NCI-H526 treated with DMSO at 0.1 percent for 48 hours (cell line): ENCODE data around the gene WNT10A.
A peak's percentile ranks its signal among the peaks of the same experiment; 100 is the strongest.

Source experiments
- DNase-seq: peaks from one replicate; lab custom pipeline; 2025; lab: John Stamatoyannopoulos, UW

The WNT10A gene

DNA sequence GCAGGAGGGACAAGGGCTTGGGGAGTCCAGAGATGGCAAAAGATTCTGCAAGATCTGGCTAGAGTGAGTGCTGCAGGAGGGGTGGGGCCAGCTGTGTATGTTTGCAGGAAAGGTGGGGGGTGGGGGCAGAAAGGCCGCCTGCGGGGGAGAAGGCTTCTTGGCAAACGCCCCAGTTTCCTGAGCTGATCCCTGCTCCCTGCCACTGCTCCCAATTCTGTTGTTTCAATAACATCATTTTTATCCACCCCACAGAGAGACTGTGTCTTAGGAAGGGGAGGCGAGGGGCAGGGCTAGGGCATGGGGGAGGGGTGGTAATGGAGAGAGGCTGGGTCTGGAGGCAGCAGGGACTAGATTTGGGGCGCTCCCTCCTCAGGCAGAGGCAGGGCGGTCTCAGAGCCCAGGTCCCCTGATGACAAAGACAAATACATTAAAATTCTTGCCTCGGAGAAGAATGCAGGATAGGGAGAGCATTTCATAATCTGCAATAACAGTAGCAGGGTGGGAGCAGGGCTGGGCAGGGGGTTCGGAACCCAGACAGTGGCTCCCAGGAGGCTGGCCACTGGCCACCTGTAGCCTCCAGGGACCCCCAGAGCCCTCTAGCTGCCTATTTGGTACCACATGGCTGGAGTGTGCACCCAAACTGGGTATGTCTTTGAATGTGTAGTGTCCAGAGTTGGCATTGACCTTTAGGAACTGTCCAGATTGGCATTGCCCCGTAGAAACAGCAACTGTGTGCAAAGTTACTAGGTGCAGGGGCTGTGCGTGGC is 23.1 kb upstream of the WNT10A start:
- no peak for DNase-seq

DNA sequence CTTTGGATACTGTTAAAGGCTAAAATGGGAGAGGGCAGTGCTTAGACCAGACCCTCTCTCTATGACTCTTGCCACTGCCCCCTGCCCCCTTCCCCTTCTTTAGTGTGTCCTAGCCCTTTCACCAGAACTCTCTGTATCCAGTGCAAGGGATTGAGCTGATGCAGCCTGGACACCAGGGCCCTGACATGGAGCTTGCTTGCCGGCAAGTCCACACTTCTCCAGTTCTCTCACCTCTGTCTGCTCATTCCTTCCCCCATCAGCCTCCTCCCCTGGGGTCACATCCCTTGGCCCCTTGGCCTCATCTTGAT is 22.6 kb upstream of the WNT10A start:
- DNase-seq, result no peak

DNA sequence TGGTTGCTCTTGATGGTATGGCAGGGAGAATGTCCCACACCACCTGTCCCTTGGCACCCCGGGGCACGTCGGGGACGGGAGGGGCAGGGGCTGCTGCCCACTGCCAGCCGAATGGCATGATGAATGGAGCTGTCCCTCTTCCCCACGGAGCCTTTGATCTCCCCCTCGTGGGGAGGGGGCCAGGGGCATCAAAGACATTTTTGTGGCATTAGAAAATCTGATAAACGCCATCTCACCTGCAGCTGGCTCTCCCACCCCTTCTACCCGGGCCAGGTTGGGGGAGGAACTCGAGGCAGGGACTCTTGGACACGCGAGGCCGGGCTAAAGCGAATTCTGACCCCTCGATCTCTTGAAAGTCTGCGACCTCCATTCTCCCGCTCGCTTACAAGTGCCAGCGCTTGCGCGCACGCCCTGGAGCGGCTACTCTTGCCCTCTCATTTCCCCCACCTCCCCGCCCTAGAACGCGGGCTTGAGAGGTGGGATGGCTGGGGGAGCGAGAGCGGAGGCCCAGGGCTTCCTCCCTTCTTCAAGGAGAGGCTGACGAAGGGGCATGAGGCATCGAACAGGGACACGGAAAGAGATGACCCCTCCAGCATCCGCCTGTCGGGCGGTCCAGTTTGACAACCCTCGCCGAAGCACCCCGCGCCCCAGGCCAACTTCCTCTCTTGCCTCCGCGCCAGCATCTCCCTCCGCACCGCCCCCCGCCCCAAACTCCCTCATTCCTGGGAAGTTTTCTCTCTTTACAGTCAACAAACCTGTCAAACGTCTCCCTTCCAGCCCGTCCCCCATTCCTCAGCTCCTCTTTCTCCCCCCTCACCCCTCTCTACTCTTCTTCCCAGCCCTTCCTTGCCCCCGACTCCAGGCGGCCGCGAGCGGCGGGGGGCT is 21.7 kb upstream of the WNT10A start:
- no peak for DNase-seq

DNA sequence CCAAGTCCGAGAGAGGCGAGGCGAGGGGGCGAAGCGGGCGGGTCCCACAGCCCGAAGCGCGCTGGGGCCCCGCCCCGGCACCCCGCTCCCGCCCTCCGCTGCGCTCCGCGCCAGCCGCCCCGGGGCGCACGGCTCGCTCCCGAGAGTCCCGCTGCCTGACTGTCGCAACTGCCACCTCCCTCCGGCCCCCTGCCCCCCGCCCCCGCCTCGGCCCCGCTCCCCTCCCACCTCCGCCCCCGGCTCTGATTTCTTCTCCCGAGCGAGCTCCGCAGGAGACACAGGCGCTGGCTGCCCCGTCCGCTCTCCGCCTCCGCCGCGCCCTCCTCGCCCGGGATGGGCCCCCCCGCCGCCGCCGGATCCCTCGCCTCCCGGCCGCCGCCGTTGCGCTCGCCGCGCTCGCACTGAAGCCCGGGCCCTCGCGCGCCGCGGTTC is 21.1 kb upstream of the WNT10A start, which contains the start of gene WNT6:
Gene WNT6, plus strand, starts transcription at position 250 of the 432 bp plus-strand sequence. CDS start 233 bp downstream, outside the sequence.
- DNase-seq, result no peak

DNA sequence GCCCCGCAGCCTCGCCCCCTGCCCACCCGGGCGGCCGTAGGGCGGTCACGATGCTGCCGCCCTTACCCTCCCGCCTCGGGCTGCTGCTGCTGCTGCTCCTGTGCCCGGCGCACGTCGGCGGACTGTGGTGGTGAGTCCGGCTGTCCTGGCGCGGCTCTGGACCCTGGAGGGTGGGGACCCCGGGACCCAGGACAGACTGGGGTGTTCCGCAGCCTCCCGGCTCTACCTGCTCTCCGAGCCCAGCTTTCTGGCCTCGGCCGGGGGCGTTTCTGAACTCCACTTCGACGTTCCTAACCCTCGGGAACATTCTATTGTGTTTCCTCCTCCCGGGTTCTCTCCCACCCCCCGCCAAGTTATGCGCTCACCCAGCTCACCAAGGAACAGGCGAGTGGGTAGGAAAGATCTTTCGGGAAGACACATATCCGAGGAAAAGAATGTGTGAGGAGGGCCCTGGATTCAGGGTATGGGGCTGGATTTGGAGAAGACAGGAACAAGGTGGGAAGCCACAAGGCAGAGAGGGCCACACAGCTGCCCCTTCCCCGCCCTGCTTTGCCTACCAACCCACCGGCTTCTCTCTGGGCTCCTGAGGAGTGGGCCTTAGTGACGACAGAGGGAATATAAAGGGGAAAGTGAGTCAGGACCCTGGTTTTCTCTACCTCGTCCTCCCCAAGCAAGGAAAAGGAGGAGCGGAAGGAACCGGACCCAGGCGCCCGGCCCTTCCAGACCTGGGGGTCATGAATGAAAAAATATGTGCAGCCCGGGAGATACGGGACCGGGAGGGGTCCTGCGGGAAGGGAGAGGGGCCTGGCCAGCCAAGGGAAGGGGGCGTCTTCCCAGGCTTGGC is 20.4 kb upstream of the WNT10A start:
- no peak for DNase-seq

DNA sequence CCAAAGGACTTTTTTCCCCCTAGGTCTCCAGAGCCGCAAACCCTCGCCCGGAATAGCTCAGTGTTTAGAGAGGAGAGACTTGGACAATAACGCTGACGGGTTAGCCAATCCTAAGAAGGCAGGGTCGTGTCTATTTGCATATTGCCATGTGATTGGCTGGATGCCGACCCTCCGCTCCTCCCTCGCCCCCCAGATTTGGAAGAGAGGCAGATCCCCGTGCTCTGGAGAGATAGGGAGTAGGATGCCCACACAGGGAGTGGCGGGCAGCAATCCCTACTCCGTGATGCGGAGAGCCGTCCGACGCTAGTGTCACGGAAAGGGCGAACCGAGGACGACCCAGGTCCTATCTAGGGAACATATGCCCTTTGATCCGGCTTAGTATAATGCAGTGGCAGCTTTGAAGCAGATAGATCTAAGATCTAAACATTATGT is 19.7 kb upstream of the WNT10A start:
- DNase-seq, result peak; percentile 87

DNA sequence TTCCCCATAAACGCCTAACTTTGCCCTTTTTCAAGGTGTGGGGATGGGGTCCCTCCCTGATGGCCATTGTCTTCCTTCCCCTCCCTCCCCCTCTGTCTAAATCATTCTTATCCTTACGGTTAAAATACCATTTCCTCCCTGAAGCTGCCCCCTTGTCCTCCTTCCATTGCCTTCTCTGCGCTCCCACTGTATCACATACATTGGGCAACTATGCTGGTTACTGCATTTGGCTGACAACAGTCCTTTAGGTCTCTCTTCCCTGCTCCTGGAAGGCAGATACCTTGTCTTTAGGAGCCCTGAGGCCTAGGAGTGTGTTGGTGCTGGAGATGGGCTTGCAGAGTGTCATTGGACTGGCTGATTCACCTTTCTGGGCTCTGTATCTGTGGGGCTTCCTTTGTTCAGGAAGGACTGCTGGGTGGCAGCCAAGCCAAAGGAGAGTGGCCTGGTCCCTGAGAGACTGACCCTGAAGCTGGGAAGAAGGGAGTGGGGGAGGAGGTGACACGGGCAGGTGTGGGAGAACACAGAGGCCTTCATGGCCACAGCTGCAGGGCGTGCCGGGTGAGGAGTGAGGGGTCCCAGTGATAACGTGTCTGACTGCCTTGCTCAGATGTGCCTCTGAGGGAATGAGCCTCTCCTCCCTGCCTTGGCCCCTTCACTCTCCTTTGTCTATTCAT is 18.9 kb upstream of the WNT10A start:
- DNase-seq, result no peak

DNA sequence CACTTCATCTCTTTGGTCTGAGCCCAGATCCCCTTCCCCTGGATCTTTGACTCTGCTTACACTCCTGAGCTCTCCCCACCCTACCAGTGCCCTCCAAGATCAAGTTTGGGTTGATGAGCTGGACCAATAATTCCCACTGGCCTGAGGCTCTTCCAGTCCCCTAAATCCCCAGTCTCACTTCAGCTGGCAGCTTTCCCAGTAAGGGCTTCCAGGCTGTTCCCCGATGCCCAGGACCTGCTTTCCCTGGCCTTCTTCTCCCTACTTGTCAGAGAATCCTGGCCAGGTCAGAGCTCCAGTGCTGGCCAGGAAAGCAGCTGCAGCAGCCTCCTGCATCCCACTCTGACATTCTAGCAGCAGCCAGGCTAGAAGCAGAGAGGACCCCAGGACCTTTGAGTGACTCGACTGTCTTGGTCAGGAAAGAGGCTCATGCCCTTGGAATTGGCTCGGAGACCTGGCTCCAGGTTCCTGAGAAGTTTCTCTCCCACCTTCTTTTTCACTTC is 17.6 kb upstream of the WNT10A start:
- no peak for DNase-seq

DNA sequence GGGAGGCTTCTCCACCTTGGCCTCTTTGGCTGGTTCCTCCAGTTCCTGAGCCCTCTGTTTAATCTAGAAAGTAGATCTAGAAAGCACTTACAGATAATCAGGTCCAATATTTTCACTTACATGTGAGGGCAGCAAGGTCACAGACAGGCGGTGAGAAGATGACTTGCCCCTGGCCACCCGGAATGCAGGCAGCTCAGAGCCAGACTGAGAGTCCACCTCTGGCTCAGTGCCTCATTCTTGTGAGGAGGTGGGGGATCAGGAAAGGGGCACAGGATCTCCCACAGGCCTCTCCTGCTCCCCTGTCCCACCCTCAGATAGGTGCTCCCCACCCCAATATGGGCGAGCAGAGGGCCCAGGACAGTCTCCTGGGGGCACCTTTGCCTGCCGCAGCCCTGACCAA is 15.3 kb upstream of the WNT10A start:
- DNase-seq, result no peak

DNA sequence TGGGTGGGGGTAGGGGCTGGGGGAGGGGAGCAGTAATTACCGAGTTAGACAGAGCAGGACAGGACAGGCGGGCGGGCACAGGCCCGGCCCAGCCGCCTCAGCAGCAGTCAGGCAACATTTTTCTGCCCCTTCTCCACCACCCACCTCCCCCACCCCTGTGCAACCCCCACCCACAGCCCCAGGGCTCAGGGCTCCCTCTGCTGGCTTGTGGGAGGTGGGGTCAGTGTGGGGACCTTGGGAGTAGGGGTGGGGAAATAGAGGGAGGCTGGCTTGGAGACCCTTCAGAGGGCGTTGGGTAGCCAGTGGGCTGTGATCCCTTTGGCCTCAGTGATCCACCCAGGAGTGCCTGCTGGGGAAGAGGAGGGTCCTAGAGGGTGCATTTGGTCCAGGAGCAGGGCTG is 14.7 kb upstream of the WNT10A start:
- no peak for DNase-seq

DNA sequence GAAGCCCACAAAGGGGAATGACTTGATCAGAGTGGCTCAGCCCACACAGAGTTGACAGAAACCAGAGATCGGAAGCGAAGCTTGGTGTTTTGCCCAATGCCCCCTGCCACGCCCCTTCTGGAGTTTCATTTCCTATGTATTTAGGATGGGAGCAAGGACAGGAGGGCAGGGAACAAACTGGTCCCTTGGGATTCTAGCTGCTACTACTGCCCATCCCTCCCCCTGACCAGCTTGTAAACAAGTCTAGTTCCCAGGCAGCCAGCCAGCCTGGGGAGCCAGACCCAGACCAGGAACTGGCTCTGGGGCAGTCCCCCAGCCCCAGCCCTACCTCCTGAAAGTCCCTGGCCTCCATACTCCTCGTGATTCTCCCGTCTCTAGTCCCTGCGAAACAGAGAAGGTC is 12.8 kb upstream of the WNT10A start:
- DNase-seq, result no peak

DNA sequence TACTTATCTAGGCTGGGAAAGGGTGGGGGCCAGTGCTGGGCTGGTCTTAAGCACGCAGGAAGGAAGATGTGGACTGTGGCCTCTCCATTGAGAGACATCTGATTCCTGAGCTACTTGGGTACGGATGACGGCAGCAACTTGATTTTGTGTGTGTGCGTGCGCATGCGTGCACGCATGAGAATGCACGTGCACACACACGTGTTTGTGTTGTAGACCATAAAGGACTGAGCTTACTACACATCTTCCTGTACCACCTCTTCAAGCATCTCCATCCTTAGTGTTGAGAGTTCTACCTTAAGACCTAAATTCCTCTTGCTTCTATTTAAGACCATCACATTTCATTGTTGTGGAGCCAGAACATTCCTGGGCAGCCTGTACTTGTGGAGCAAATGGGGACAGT is 11.6 kb upstream of the WNT10A start:
- no peak for DNase-seq

DNA sequence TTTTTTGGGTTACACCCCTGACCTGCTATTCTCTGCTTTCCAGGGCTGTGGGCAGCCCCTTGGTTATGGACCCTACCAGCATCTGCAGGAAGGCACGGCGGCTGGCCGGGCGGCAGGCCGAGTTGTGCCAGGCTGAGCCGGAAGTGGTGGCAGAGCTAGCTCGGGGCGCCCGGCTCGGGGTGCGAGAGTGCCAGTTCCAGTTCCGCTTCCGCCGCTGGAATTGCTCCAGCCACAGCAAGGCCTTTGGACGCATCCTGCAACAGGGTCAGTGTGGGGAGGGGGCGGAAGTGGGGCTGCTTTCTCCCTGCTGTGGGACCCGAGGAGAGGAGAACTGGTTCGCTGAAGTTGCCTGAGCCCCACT is 9.7 kb upstream of the WNT10A start:
- no peak for DNase-seq

DNA sequence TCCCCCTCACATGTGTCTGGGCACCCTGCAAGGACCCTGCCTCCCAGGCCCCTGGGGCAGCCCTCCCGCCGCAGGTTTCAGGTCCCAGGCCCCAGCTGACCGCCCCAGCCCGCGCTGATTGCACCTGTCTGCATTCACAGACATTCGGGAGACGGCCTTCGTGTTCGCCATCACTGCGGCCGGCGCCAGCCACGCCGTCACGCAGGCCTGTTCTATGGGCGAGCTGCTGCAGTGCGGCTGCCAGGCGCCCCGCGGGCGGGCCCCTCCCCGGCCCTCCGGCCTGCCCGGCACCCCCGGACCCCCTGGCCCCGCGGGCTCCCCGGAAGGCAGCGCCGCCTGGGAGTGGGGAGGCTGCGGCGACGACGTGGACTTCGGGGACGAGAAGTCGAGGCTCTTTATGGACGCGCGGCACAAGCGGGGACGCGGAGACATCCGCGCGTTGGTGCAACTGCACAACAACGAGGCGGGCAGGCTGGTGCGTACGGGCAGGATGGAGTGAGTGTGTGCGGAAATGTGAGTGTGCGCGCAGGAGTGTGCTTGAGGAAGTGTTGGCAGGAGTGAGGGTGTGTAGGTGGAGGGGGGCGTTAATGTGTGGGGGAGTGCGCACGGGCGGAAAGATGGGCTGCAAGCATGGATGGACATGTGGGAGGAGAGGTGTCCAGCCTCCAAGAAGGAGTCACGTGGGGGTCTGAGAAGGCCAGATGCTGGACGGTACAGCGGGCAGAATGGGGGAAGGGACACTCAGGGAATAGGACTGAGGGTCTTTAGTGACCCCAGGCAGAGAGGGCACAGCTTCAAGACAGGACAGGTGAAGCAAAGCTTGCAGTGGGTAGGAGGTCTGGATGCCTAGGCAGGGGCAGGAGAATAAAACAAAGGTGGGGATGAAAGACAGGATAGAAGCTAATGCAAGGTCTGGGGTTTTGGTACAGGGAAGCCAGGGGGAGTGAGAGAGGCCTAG is 9.0 kb upstream of the WNT10A start:
- DNase-seq, result no peak

DNA sequence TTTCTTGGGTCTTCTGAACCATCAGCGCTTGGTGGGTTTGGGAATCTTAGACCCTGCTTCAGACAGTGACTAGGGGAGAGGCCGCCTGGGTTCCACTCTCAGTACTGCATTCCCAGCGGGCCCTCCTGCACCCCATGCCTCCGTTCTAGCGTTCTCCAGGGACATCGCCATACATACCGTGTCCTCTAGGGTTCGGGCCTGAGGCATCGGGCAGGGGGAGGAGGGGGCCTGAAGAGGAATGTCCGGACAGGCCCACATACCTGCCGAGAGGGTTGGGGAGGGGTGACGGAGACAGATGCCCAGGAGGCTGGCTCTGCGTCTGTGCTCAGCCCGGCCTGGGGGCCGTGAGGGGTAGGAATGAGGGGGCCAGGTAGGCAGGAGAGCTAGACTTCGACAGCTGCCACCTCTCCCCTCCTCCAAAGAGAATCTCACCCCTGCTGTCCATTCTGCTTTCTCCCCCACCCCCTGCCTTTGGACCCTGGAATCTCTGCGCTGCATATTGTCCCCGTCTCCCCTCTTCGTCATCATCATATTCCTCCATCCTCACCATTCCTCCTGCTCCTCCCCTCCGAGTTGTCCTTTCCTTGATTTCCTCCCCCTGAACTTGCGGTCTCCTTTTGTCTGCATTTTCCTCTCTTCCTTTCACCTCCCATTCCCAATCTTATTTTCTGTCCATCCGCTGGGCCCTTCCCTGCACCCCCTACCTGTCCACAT is 7.8 kb upstream of the WNT10A start:
- no peak for DNase-seq

DNA sequence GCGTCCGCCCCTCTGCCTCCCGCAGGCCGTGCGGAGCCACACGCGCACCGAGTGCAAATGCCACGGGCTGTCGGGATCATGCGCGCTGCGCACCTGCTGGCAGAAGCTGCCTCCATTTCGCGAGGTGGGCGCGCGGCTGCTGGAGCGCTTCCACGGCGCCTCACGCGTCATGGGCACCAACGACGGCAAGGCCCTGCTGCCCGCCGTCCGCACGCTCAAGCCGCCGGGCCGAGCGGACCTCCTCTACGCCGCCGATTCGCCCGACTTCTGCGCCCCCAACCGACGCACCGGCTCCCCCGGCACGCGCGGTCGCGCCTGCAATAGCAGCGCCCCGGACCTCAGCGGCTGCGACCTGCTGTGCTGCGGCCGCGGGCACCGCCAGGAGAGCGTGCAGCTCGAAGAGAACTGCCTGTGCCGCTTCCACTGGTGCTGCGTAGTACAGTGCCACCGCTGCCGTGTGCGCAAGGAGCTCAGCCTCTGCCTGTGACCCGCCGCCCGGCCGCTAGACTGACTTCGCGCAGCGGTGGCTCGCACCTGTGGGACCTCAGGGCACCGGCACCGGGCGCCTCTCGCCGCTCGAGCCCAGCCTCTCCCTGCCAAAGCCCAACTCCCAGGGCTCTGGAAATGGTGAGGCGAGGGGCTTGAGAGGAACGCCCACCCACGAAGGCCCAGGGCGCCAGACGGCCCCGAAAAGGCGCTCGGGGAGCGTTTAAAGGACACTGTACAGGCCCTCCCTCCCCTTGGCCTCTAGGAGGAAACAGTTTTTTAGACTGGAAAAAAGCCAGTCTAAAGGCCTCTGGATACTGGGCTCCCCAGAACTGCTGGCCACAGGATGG is 7.1 kb upstream of the WNT10A start:
- DNase-seq, result no peak

DNA sequence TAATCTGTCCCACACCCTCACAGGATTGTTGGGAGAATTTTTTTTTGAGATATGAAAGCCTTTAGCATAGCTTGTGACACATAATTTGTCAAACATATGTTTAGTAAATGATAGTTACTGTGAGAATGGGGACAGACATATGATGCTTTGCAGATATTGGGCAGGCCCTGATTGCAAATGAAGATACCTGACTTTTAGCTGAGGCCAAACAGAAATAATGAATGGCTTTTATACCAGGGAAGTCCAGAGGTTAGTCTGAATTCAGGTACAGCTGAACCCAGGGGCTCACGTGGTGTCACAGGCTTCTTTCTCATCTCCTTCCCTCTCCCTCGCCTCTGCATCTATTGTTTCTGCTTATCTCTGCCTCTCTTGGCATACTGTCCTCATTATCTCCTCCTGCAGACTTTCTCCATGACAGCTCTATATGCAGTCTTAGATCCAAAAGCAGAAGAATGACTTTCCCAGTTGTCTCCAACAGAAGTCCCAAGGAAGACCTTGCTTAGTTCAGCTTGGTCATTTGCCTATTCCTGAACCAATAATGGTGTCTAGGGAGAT is 4.9 kb upstream of the WNT10A start:
- DNase-seq, result no peak

DNA sequence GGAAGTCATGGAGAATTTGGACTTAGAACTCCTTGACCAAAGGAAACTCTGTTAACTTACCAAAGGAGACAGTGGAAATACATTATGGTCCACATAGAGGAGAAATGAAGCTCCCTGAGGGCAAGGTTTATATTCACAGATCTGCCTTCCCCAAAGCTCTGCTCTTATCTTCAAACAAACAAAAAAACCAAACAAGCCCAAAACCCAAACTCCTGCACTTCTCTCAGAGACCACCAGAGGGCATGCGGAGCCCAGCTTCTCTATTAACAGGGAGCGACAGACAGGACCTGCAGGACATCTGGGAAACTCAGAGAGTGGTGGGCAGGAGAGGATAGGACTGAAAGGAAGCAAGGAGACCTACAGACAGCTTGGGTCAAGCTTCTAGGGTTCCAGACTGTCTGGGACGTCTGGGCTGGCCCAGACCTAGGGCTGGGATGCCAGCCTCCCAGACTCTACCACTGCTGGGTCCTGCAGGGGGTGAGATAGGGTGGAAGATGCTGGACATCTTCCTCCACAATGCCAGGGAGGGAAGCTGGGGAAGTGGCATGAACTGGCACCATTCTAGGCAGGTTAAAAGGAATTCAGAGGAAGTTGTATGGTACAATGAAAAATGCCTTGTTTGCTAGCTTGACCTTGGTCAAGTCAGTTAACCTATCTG is 4.0 kb upstream of the WNT10A start:
- peak; percentile 45 for DNase-seq
